HL-60/S4 (cell line): ENCODE measurements around the gene CLIC4.
"Not testable (repeated sequence)": the region's sequence is repeated elsewhere in the genome, so short reads cannot be mapped to it uniquely, and the experiment has no call there.

Experiments used
- in situ Hi-C: fragments of 300-500 bp; cut with MboI; formaldehyde crosslinking; loops from 2 replicates; pipeline ENCODE4 v1.14.3; 2022; ENCODE audit warnings: low sequenced_read_pairs

Gene CLIC4

GRCh38 chr1:24745711-24746413, 615 bp downstream of the CLIC4 start:
- in situ Hi-C loops: no loop called here

DNA sequence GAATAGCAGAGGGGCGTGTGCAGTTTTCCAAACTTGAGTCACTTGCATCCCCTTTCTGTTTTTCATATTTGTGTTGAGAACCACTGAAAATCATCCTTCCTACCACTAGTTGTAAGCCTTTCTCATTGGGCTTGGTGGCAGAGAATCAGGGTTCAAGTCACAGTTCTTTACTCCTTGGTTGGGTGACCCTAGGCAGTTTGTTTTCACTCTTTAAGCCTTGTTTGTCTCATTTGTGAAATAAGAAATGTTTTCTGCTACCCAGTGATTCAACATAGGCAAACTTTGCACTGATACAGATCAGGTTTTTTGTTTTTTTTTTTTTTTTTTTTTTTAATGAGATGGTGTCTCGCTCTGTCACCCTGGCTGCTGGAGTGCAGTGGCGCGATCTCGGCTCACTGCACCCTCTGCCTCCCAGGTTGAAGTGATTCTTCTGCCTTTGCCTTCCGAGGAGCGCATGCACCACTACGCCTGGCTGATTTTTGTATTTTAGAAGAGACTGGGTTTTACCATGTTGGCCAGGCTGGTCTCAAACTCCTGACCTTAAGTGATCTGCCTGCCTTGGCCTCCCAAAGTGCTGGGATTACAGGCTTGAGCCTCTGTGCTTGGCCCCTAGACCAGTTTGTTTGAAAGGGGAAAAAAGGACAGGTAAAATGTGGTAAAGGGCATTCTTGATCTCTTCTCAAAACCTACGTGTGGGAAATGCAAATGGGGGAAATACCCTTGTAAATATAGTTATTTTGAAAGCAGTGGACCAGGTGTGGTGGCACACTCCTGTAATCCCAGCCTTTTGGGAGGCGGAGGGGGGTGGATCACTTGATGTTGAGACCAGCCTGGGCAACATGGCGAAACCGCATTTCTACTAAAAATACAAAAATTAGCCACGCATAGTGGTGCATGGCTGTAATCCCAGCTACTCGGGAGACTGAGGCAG, 3.2 kb downstream of the CLIC4 start:
- in situ Hi-C loops: no loop called here

DNA sequence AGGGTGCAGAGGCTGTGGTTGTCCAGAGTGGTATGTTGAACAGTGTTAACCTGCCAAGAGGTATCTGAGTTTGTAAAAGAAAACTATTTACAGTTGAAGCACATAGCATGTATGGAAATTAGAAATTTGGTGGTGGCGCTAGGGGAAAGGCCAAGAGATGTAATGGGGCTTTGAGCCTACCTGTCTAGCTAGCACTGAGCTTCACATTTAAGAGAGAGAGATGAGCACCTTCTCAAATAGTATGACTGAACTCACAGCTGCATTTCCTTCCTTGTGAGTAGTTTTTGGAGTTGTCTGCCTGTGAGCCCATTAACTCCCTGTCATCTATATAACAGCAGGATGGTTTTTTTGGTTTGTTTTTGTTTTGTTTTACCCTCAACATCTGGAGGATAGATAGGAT, 4.0 kb downstream of the CLIC4 start:
- in situ Hi-C loops: no loop called here

- in situ Hi-C loops: no loop called here
Observed at GRCh38 chr1:24749886-24750285, 4.6 kb downstream of the CLIC4 start.

DNA sequence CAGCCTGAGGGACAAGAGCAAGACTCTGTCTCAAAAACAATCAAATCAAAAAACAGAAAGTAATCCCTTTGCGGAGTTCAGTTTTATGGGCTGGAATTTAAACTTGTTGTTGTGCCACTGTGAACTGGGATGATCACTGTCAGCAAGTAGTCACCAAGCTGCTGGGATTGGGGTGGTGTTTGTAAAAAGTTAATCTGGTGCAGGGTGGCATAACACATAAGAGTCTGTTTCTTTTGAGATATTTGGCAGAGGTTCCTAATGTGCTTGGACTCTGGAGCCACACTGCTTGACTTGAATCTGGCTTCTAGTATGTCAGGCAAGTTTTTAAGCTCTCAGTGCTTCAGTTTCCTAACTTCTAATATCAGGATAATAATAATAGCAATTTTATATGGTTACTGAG, 6.6 kb downstream of the CLIC4 start:
- in situ Hi-C loops: no loop called here

- in situ Hi-C loops: no loop called here
Observed at GRCh38 chr1:24752305-24752704, 7.1 kb downstream of the CLIC4 start.

DNA sequence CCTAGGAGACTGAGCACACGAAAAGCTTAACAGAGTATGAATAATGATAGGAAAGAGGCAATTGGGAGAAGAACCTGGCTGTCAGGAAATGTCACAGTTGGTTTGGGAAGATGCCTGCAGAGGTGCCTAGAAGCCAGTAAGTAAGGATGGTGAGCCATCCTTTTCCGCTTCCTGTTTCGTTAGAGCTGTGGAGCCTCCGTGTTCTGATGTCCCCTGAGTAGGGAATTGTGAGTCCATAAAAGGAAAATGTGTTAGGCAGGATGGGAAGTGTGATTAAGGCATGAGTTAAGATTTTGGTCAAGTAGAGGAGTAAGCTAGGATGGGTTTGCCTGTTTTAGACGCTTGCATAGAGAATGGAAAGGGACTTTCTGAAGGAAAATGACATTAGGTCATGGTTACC, 9.0 kb downstream of the CLIC4 start:
- in situ Hi-C loops: no loop called here

DNA sequence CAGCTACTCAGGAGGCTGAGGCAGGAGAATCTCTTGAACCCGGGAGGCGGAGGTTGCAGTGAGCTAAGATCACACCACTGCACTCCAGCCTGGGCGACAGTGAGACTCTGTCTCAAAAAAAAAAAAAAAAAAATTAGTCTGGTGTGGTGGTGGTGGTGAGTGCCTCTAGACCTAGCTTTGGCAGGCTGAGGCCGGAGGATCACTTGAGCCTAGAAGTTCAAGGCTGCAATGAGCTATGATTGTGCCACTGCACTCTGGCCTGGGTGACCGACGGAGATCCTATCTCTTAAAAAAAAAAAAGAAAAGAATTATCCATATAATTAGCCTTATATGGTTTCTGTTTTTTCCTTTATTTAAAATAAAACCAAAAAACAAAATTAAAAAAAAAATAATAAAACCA, 10.1 kb downstream of the CLIC4 start:
- in situ Hi-C loops: not testable (repeated sequence)

- in situ Hi-C loops: no loop called here
Observed at GRCh38 chr1:24756395-24756794, 11.1 kb downstream of the CLIC4 start.

GRCh38 chr1:24759492-24759891, 14.2 kb downstream of the CLIC4 start:
- in situ Hi-C loops: no loop called here

DNA sequence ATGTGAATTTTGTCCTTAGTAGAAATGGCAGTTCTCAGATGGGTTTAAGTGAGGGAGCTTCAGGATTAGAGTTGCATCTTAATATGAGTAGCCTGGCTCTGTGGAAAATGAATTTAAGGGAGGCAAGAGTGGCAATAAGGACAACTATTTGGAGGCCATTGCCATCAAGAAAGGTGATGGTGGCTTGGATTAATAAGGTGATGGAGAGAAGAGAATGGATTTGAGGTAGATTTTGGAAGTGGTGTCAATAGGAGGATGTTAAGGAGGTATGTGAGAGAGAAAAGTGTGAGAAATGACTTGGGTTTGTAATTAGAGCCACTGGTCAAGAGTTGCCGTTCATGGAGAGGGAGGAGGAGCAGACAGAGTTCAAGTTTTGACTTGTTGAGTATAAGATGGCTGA, 16.3 kb downstream of the CLIC4 start:
- in situ Hi-C loops: no loop called here

GRCh38 chr1:24762133-24762676, 17.0 kb downstream of the CLIC4 start:
- in situ Hi-C loops: no loop called here

- in situ Hi-C loops: no loop called here
Observed at GRCh38 chr1:24763671-24764070, 18.4 kb downstream of the CLIC4 start.

DNA sequence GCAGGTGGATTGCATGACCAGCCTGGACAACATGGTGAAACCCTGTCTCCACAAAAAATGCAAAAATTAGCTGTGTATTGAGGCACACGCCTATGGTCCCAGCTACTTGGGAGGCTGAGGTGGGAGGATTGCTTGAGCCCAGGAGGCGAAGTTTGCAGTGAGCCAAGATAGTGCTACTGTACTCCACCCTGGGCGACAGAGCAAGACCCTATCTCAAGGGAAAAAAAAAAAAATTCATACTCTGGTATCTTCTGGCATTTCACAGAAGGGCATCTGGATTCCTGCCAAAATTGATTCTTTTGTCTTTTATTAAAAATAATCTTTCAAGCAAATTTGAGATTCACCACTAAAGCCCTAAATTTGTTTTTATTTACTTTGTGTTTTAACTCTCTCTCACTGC, 19.2 kb downstream of the CLIC4 start:
- in situ Hi-C loops: no loop called here

DNA sequence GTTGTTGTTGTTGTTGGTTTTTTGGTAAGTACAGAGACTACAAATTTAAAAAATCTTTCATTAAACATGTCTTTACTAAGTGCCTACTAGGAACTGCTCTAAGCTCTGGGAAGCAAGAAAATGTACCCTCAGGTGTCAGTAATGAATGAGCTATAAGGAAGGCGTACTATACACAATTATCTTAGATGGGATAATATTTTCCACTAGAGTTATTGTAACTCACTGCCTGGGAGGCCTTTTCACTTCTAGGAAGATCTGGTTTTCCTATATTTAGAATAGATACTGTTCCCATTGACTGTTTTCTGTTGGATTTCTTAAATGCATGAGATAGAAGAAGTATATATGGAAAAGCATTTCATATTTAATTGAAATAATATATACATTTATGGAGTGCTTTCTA, 19.6 kb downstream of the CLIC4 start:
- in situ Hi-C loops: no loop called here

DNA sequence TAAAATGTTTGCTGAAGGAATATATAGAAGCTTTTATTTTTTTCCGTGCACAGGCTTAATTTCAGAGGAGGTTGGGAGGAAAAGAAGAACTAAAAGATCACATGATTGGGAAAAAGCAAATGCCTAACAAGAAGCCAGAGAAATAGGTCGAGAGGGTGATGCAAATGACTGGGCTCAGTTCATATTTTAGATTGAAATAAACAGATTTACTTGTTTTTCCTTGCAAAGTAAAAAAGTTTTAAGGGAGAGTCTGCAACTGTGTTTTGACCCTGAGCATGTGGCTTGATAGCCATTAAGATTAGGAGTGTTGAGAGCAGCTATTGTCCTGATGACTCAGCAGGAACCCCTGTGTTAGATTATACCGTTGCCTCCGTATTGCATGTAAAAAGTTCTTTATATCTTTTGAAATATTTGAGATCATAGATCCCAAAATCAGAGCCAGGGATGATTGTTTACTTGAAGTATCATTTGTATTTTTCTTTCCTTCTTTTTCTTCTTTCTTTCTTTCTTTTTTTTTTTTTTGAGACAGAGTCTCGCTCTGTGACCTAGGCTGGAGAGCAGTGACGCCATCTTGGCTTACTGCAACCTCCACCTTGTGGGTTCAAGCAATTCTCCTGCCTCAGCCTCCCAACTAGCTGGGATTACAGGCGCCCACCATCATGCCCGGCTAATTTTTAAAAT, 20.2 kb downstream of the CLIC4 start:
- in situ Hi-C loops: no loop called here

DNA sequence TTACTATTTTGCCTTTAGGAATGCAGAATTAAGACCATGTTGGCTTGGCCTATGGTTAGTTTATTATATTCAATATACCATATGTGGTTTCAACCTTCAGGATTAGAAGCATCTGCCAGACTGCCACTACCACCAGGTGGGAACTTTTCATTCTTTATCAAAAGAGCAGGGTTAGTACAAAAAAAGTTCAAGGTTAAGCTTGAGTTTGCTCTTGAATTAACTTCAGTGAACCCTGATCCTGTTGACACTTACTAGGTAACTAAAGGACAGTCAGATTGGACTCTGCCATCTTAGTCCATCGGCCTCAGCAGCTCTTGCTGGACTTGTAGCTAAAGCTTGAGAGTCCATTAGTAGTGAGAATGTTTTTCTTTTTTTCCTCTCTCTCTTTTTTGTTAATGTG, 22.1 kb downstream of the CLIC4 start:
- in situ Hi-C loops: no loop called here

GRCh38 chr1:24768873-24769605, 23.8 kb downstream of the CLIC4 start:
- in situ Hi-C loops: no loop called here

DNA sequence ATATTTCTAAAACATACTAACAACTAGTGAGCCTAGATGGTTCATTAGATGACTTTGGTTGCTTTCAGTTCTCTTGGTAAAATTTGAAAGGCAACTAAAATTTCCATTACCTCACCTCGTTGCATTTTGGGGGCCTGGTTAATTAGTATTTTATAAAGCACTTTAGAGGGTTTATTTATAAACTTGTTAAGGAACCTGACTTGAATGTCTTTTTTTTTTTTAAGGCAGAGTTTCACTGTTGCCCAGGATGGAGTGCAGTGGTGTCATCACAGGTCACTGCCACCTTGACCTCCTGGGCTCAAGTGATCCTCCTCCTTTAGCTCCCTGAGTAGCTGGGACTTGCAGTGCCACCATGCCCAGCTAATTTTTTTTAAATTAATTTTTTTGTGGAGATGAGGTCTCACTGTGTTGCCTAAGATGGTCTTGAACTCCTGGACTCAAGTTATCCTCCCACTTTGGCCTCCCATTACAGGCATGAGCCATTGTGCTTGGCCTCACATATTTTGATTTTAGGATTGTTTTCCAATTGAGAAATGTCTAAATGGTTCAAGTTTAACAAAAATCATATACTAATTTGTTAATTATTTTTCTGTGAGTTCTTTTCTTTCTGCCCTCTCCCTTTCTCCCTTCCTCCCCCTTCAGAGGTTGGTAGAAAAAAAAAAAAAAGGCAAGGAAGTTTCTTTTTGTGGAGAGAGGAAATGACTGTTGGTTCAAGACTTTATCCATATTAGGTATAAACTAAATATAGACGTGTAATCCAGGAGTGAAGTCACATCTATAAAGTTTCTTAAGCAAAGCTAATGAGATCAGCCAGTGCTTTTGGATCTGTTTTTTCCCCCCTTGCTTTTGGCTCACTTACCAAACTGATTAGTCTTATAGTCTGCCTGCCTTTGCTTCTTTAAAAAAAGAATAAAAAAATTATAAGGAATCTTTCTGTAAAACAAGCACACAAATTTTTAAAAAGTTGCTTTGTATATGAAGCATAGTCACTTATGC, 24.7 kb downstream of the CLIC4 start:
- in situ Hi-C loops: no loop called here

GRCh38 chr1:24770881-24771280, 25.6 kb downstream of the CLIC4 start:
- in situ Hi-C loops: no loop called here
